Measurements from ENCODE around the gene MCRS1. TPM values are rescaled to one million over a fixed set of nuclear protein-coding genes. Genes with fewer than 3 reads are reported as not detected.

MCRS1 gene
- 39.0 and 42.9 TPM in 2 replicates for total RNA-seq

GRCh38 chr12:49567611-49568441 lies at the start of gene MCRS1:
MCRS1 (minus strand) TSS chr12:49568142; CDS start chr12:49566731, 1,411 bp downstream.

GRCh38 chr12:49605539-49605938 lies 37.6 kb upstream of the MCRS1 start, which contains the start of gene FAM186B:
FAM186B (minus strand) TSS chr12:49605639; CDS start chr12:49605477, 162 bp downstream.

GRCh38 chr12:49538510-49539403 lies 29.2 kb downstream of the MCRS1 start, which contains the start of gene KCNH3:
KCNH3 (plus strand) TSS chr12:49539030; CDS start chr12:49539417, 387 bp downstream.

Other genes starting within 250 kb of the MCRS1 start
- 2.4 and 3.4 TPM in 2 replicates for gene TROAP, start 244.9 kb downstream of the MCRS1 start, total RNA-seq
- 0.07 TPM in 2 replicates for gene C1QL4, start 231.0 kb downstream of the MCRS1 start, total RNA-seq
- 0.20 and 2.1 TPM in 2 replicates for gene DNAJC22, start 221.3 kb downstream of the MCRS1 start, total RNA-seq
- gene SPATS2, start 200.7 kb downstream of the MCRS1 start, total RNA-seq, result 22.9 and 29.9 TPM in 2 replicates
- 0.26 and 0.33 TPM in 2 replicates for gene KCNH3, start 29.1 kb downstream of the MCRS1 start, total RNA-seq
- gene FAM186B, start 37.5 kb upstream of the MCRS1 start, total RNA-seq, result 0.20 and 0.40 TPM in 2 replicates
- gene PRPF40B, start 55.4 kb upstream of the MCRS1 start, total RNA-seq, result 11.3 and 13.0 TPM in 2 replicates
- gene FMNL3, start 139.3 kb upstream of the MCRS1 start, total RNA-seq, result 40.0 and 40.6 TPM in 2 replicates
- 405 and 476 TPM in 2 replicates for gene TMBIM6, start 173.4 kb upstream of the MCRS1 start, total RNA-seq

All from smooth muscle cell of the pulmonary artery (primary cell).